Measurements from ENCODE around the gene TNFRSF4.

The TNFRSF4 gene

DNA sequence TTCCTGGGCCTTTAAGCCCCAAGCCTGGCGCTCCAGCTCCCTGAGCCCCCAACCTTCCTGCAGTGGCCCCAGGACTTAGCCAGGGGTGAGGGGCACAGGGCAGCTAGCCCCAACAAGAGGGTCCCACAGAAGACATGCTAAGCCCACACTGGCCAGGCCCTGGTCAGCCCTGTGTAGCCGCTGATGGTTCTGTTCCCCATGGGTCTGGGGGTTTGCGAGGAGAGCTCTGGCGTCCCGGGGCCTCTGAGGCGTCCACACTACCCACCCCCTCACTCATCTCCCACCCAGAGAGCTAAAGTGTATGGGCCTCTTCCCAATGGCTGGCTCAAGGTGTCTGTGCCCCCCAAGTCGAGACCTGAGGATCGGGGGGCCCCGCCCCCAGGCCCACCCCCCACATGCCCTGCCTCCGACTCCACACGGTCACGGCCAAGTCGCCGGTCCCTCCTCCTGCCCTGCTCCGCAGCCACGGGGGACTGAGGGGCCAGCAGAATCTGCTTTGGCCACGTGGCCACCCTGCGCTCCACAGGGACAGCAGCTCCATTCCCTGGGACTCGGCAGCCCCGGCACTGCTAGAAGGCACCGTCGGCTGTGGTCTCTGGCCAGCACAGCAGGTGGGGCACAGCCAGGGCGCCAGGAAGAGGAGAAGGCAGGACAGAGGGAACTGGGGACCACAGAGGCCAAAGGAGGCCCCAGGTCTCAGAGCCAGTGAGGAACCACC, 15.4 kb downstream of the TNFRSF4 start:
- no peak overlapping the region for H3K27ac ChIP-seq (ENCODE audit: low read depth, low read length, poor library complexity, severe bottlenecking)
- H2AFZ ChIP-seq (ENCODE audit: low read length) = no peak overlapping the region
- H4K20me1 ChIP-seq (ENCODE audit: insufficient read depth, low read length) = no peaks in the 10 kb centered on the region
- no peaks in the 10 kb centered on the region for H3F3A ChIP-seq (ENCODE audit: insufficient read depth, low read length)
- no peak for TF ChIP-seq EZH2 (IDR thresholded peaks at IDR 0.05; ENCODE audit: borderline replicate concordance, low read length)
- TF ChIP-seq CTCF (IDR thresholded peaks at IDR 0.05; ENCODE audit: low read length) = no peak
- no peak overlapping the region for H3K9ac ChIP-seq (ENCODE audit: low read length)
- H3K27me3 ChIP-seq (ENCODE audit: insufficient read depth, low read length) = peaks cover 12% of the 10 kb centered on the region
- H3K9me2 ChIP-seq (ENCODE audit: low read depth, low read length) = no peaks in the 10 kb centered on the region
- H3K4me2 ChIP-seq (ENCODE audit: low read length) = no peak overlapping the region
- H3K79me2 ChIP-seq (ENCODE audit: insufficient read depth, low read length) = no peaks in the 10 kb centered on the region
- peaks cover 4% of the 10 kb centered on the region; the same call in 1 of the 2 replicates for H3K9me3 ChIP-seq (ENCODE audit: low read length)
- no peaks in the 10 kb centered on the region for H3K4me1 ChIP-seq (ENCODE audit: insufficient read depth, low read length, severe bottlenecking)
- no peak overlapping the region for H3K4me3 ChIP-seq (ENCODE audit: low read depth, low read length, poor library complexity, severe bottlenecking)
- no peaks in the 10 kb centered on the region for H3K36me3 ChIP-seq (ENCODE audit: insufficient read depth, low read length)

DNA sequence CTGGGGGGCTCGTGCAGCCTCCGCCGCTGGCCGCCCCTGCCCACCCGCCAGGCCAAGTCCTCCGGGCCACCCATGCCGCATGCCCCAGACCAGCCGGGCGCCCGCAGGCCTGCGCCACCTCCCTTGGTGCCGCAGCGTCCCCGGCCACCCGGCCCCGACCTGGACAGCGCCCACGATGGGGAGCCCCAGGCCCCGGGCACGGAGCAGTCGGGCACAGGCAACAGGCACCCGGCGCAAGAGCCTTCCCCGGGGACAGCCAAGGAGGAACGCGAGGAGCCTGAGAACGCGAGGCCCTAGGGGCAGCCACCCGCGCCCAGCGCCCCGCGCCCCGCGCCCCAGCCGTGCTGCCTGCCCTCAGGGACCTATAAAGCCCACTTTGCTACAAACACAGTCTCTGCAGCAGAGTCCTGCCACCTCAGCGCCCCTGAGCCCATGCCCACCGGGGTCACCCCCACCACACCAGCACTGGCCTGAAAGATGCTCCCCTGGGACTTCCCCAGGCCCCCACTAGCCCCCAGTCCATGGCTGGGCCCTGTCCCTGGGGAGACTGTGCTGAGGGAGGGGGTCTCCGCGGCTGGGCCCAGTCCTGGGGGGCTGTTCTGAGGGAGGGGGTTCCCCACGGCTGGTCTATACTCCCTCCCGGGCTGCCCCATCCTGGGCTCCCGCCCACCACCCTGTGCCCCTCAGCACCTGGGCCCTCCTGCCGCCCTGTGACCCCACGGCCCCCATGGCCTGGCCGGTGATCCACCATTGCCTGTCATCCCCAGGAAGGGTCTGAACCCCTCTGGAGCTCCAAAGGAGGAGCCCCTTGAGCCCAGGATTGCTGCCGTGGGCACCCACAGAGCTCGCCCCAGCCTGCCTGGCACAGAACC, 16.2 kb downstream of the TNFRSF4 start:
- Histone ChIP-seq H4K20me1 (ENCODE audit: insufficient read depth, low read length) (no peaks in the 10 kb centered on the region), H3K27ac (ENCODE audit: low read depth, low read length, poor library complexity, severe bottlenecking) (no peak overlapping the region), H3K4me2 (ENCODE audit: low read length) (no peak overlapping the region), H3K9ac (ENCODE audit: low read length) (no peak overlapping the region), H3K4me1 (ENCODE audit: insufficient read depth, low read length, severe bottlenecking) (no peaks in the 10 kb centered on the region), H3K36me3 (ENCODE audit: insufficient read depth, low read length) (no peaks in the 10 kb centered on the region), H3K27me3 (ENCODE audit: insufficient read depth, low read length) (peaks cover 12% of the 10 kb centered on the region), H3K4me3 (ENCODE audit: low read depth, low read length, poor library complexity, severe bottlenecking) (no peak overlapping the region), H3K79me2 (ENCODE audit: insufficient read depth, low read length) (no peaks in the 10 kb centered on the region), H3K9me3 (ENCODE audit: low read length) (peaks cover 4% of the 10 kb centered on the region; the same call in 1 of the 2 replicates), H3F3A (ENCODE audit: insufficient read depth, low read length) (no peaks in the 10 kb centered on the region), H2AFZ (ENCODE audit: low read length) (no peak overlapping the region), H3K9me2 (ENCODE audit: low read depth, low read length) (no peaks in the 10 kb centered on the region)
- TF ChIP-seq EZH2 (IDR thresholded peaks at IDR 0.05; ENCODE audit: borderline replicate concordance, low read length) (no peak), CTCF (IDR thresholded peaks at IDR 0.05; ENCODE audit: low read length) (no peak)

GRCh38 chr1:1197188-1197500, 16.8 kb downstream of the TNFRSF4 start:
- Histone ChIP-seq H3K27ac (ENCODE audit: low read depth, low read length, poor library complexity, severe bottlenecking) (no peak overlapping the region), H3K9ac (ENCODE audit: low read length) (no peak overlapping the region), H3K4me2 (ENCODE audit: low read length) (no peak overlapping the region), H3K9me3 (ENCODE audit: low read length) (peaks cover 4% of the 10 kb centered on the region; the same call in 1 of the 2 replicates), H2AFZ (ENCODE audit: low read length) (no peak overlapping the region), H3K9me2 (ENCODE audit: low read depth, low read length) (no peaks in the 10 kb centered on the region), H3K79me2 (ENCODE audit: insufficient read depth, low read length) (no peaks in the 10 kb centered on the region), H3F3A (ENCODE audit: insufficient read depth, low read length) (no peaks in the 10 kb centered on the region), H3K27me3 (ENCODE audit: insufficient read depth, low read length) (peaks cover 12% of the 10 kb centered on the region), H3K4me3 (ENCODE audit: low read depth, low read length, poor library complexity, severe bottlenecking) (no peak overlapping the region), H3K4me1 (ENCODE audit: insufficient read depth, low read length, severe bottlenecking) (no peaks in the 10 kb centered on the region), H4K20me1 (ENCODE audit: insufficient read depth, low read length) (no peaks in the 10 kb centered on the region), H3K36me3 (ENCODE audit: insufficient read depth, low read length) (no peaks in the 10 kb centered on the region)
- TF ChIP-seq CTCF (IDR thresholded peaks at IDR 0.05; ENCODE audit: low read length) = no peak
- TF ChIP-seq EZH2 (IDR thresholded peaks at IDR 0.05; ENCODE audit: borderline replicate concordance, low read length) = no peak

Measured in OCI-LY1 (cell line).